ENCODE results near the gene ATP5F1C.
A peak's percentile ranks its signal among the peaks of the same experiment; 100 is the strongest.
"Not testable (repeated sequence)": the region's sequence is repeated elsewhere in the genome, so short reads cannot be mapped to it uniquely, and the experiment has no call there.

The ATP5F1C gene

GRCh38 chr10:7794251-7795026 is 6.5 kb downstream of the ATP5F1C start:
- no peak for DNase-seq

DNA sequence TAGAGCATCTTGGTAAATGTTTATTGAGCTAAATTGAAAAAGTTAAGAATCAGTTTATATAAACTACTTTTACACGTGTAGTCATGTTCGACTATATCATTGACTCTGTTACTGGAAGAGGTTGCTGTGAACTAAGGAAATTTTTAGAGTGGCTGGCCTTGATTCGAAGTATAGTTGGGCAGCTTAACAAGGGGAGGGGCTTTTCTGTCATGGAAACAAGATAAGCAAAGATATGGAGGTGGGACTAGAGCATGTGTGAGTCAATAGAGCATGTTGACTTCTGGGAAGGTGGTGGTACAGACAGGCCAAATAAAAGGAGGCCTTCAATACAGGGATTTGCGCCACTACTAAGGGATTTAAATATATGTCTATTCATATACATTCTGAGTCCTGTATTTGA is 7.6 kb downstream of the ATP5F1C start:
- no peak for DNase-seq

GRCh38 chr10:7797582-7797981 is 9.6 kb downstream of the ATP5F1C start:
- no peak for DNase-seq

DNA sequence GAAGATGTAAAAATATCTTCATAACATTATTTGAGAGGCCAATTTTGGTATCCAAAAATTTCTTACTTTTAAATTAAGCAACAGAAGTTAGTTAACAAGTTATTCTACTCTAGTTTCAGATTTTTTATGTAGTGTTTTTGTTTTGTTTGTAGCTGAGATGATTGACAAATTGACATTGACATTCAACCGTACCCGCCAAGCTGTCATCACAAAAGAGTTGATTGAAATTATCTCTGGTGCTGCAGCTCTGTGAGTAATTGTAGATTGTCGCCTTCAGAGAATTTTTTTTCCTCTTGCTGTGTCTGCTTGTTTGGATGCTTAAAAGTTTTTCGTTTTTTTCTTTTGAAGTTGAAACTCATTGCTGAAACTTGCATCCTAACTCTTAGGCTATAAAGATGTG is 14.6 kb downstream of the ATP5F1C start:
- no peak for DNase-seq

DNA sequence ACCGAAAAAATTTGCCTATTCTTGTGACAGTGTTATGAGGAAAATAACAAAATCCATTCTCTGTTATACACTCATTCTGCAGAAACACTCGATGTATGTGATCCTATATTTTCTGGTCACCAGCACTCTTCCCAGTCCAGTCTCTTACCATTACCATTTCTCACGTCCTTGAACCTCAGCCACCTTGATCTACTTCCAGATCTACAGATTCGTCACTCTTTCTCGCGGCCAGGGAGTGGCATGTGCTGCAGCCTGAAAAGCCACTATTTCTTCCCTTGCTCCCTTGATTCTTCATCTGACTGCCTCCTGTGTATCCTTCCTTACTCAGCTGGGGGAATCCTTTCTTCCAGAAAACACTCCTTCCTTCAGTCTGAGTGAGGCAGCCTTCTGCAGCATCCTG is 16.2 kb downstream of the ATP5F1C start:
- DNase-seq, result no peak

DNA sequence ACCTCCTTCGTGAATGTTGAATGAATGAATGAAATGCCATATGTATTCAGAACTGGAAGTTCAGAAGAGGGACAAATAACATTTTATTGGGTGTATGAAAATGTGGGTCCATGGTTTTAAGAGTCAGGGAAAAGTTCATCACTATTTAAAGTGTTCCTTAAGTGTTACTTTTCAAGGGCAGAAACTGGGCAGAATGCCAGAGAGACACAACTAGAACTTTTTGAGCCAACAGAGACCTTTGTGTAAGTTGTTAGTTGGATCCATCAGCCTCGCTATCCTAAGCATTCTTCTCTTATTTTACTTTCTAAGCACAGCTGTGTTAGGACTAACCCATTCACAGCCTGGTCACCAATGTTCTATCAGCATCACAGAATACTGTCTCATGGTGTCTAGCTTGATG is 16.8 kb downstream of the ATP5F1C start:
- no peak for DNase-seq

DNA sequence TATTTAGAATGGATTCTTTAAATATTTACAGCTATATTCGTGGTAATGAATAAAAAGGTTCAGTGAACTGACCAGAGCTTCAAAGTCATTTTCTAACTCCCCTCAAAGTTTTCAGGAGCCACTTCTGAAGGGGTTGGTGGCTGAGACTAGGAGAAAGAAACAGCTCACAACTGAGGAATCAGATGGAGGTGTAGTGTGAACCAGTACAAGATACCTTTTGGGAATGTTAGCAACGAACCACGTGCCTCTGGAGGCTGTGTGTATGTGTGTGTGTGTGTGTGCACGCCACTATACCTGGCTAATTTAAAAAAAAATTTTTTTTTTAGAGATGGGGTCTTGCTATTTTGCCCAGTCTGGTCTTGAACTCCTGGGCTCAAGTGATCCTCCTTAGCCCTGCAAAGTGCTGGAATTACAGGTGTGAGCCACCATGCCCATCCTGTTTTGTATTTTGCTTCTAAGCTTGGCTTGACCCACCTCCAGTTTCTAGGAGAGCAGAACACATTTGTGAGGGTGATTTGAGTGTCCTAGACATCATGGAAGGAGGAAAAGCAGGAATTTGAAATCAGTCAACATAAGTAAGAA is 20.8 kb downstream of the ATP5F1C start:
- no peak for DNase-seq

- no peak for DNase-seq
These were observed 22.5 kb downstream of the ATP5F1C start for GRCh38 chr10:7810443-7810842.

GRCh38 chr10:7811000-7811399 is 23.0 kb downstream of the ATP5F1C start:
- no peak for DNase-seq

- DNase-seq, result not testable (repeated sequence)
These were observed 23.8 kb downstream of the ATP5F1C start for GRCh38 chr10:7811743-7812142.

- DNase-seq, result no peak
These were observed 25.5 kb downstream of the ATP5F1C start for GRCh38 chr10:7813481-7813880.

DNA sequence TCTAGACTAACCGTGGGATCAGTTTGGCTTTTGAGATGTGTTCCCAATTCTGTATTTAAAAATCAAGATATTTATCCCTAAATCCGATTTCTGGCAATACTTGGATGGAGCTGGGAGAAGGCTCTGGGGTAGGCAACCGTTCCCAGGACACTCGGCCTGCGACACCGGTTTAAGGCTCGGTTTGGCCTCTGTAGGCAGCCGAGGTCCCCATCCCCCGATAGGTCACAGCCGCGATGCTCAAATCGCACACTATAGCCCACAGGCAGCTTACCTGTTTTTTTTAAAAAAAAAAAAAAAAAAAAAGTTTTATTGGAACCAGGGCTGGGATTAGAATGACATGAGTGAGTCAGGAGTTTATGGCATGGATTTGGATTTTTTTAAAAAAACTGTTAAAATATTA is 29.6 kb downstream of the ATP5F1C start:
- no peak for DNase-seq

- no peak for DNase-seq
These were observed 30.0 kb downstream of the ATP5F1C start for GRCh38 chr10:7817984-7818294.

DNA sequence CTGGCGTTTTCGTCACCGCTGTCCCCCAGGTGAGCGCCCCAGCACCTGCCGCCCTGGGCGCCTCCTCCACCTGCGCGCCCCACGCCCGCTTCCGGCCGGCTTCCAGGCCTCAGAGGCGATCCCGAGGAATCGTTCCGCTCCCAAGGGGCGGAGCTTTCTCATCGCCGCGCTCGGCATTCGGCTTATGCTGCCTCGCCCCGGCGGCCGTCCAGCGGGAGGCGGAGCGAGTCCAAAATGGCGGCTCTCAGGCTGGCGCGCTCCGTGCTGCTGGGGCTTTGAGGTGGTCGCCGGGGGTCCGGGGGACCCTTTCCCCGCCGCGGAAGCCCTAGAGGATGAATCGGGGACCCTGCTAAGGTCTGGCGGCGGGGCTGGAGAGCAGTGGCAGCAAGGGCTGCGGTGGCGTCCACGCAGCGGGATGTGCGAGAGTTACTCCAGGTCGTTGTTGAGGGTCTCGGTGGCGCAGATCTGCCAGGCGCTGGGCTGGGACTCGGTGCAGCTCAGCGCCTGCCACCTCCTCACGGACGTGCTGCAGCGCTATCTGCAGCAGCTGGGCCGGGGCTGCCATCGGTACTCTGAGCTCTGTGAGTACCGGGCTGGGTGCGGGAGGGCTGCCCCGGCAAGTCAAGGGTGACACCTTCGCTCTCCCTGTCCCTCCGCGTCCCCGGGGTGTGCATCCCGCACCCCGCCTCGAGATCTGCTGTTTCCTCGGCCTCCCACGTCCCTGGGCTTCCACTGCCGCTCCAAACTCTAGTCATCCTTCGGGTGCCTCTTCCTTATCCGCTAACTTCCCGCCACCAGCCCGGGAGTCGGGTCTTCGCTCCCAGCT is 30.5 kb downstream of the ATP5F1C start, which contains the start of gene TAF3:
Gene TAF3 (plus strand): TSS at position 211 of the 826 bp plus-strand sequence. CDS start 205 bp downstream, at position 416.
- DNase-seq, result peak; percentile 48 to 78

GRCh38 chr10:7819121-7819460 is 31.1 kb downstream of the ATP5F1C start:
- peak; percentile 0 to 8 for DNase-seq

DNA sequence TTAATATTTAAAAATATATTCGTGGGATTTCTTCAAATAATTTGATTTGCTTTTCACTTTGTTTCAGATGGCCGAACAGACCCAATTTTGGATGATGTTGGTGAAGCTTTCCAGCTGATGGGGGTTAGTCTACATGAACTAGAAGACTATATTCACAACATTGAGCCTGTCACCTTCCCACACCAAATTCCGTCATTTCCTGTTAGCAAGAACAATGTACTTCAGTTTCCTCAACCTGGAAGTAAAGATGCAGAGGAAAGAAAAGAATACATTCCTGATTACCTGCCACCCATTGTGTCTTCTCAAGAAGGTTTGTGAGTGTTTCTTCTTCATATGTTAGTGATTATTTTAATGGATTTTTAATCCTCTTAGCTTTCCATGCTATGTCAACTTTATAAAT is 36.3 kb downstream of the ATP5F1C start:
- DNase-seq, result no peak

DNA sequence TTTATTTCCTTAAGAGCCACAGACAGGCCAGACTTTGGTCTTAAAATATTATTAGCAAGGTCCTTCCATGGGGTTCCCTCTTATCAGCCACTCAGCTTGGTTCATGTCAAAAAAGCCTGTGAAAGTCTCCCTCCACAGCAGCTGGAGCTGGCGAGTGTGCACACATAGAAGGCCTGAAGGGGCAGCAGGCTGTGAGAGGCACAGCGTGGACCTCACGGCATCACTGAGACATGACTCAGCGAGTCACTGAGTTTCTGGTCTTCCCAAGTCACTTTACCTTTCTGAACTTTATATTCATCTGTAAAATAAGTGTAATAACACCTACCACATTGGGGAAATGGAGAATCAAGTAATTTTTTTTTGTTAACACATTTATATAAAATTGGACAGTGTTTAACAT is 39.0 kb downstream of the ATP5F1C start:
- no peak for DNase-seq

GRCh38 chr10:7829289-7829834 is 41.4 kb downstream of the ATP5F1C start:
- DNase-seq, result no peak

DNA sequence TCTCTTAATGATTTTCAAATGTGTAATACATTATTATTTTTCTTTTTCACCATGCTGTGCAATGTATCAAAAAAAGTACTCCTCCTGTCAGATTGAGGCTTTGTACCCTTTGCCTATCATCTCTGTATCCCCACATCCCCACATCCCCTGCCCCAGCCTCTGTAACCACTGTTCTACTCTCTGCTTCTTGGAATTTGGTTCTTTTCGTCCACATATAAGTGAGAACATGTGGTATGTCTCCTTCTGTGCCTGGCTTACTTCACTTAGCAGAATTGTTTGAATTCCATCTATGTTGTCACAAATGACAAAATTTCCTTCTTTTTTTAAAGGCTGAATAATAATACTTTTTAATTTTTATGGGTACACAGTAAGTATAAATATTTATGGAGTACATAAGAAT is 44.1 kb downstream of the ATP5F1C start:
- no peak for DNase-seq

DNA sequence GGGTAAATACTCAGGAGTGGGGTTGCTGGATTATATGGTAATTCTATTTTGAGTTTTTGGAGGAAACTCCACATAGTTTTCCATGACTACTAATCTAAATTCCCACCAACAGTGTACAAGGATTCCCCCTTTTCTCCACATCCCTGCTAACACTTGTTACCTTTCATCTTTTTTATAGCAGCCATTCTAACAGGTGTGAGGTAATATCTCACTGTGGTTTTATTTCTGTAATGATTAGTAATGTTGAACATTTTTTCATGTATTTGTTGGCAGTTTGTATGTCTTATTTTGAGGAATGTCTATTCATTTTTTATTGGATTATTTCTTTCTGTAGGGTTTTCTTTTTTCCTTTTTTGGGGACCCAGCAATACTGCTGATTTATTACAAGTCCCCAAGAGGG is 45.2 kb downstream of the ATP5F1C start:
- DNase-seq, result no peak

DNA sequence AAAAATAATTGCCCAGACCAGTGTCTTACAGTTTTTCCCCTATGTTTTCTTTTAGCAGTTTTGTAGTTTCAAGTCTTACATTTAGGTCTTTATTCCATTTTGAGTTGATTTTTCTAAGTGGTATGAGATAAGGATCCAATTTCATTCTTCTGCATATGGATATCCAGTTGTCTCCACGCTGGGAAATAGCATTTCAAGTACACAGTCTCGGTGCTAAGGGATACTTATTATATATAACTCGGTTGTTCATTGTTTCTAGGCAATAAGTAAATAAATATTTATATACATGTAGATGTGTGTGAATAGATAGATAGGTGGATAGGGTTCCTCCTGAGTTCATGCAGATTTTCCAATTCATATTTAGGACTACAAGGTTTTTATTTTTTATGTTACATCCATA is 46.3 kb downstream of the ATP5F1C start:
- DNase-seq, result no peak

GRCh38 chr10:7836571-7836970 is 48.6 kb downstream of the ATP5F1C start:
- DNase-seq, result no peak

- DNase-seq, result no peak
These were observed 58.6 kb downstream of the ATP5F1C start for GRCh38 chr10:7846591-7846990.
